ENCODE results near the gene OOEP. TPM values are rescaled to one million over a fixed set of nuclear protein-coding genes. Genes with fewer than 3 reads are reported as not detected.

Gene OOEP
- 0.17 TPM for total RNA-seq (2013)
- polyA plus RNA-seq (not detected), polyA minus RNA-seq (not detected in 2 replicates), total RNA-seq (0 to 0.46 (median 0.08) reads per million in 11 experiments)

DNA sequence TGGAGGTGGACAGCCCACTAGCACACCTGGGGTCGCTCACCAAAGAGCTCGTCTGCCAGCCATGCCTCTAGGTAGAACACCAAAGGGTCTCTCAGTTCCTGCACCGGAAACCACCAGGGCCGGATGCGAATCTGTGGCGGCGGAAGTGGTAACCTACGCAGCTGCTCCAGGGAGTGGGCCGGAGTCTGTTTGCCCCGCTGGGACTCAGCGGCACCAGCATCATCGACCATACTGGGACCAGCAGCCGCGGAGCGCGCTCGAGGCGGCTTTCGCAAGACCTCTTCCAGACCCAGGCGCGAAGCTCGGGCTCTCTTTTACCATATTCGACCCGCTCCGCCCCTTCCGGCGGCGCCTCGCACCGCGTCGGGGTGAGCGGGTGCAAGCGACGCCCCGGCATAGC, at the start of gene OOEP:
TSS of gene OOEP (minus strand) at position 335 of the 400 bp plus-strand sequence. CDS start at position 230, 105 bp downstream.
- WGBS (ENCODE audit: insufficient coverage): 97% methylated on average over 34 of the region's 36 CpGs
- H3K27ac Mint-ChIP-seq: no peak within 1 kb of the TSS
- no peaks in the 10 kb centered on the region for H4K20me1 ChIP-seq (ENCODE audit: insufficient read depth, low read length)
- no peak within 1 kb of the TSS for H3K9ac ChIP-seq (ENCODE audit: insufficient read depth, low read length, poor library complexity, severe bottlenecking)
- H3K4me3 Mint-ChIP-seq: no peak within 1 kb of the TSS
- TF ChIP-seq, protein P1, sequence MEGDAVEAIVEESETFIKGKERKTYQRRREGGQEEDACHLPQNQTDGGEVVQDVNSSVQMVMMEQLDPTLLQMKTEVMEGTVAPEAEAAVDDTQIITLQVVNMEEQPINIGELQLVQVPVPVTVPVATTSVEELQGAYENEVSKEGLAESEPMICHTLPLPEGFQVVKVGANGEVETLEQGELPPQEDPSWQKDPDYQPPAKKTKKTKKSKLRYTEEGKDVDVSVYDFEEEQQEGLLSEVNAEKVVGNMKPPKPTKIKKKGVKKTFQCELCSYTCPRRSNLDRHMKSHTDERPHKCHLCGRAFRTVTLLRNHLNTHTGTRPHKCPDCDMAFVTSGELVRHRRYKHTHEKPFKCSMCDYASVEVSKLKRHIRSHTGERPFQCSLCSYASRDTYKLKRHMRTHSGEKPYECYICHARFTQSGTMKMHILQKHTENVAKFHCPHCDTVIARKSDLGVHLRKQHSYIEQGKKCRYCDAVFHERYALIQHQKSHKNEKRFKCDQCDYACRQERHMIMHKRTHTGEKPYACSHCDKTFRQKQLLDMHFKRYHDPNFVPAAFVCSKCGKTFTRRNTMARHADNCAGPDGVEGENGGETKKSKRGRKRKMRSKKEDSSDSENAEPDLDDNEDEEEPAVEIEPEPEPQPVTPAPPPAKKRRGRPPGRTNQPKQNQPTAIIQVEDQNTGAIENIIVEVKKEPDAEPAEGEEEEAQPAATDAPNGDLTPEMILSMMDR (IDR thresholded peaks at IDR 0.05): no peak
- intact Hi-C loops (cut with micrococcal nuclease): no loop called here
- no peak within 1 kb of the TSS for H3K4me3 ChIP-seq (replicated peaks in 1 of 3; ENCODE audit: low read depth in 2 of 3, low read length in 3 of 3)
- H3K36me3 ChIP-seq (replicated peaks in 1 of 2; ENCODE audit: control insufficient read depth in 1 of 2, insufficient read depth in 2 of 2, low read length in 2 of 2): no peaks in the 10 kb centered on the region
- peaks cover 4 to 28% (median 24%) of the 10 kb centered on the region in 7 donors for H3K9me3 Mint-ChIP-seq
- H3K79me2 ChIP-seq (ENCODE audit: insufficient read depth, low read length): no peaks in the 10 kb centered on the region
- no peak within 1 kb of the TSS for H3K27ac ChIP-seq (ENCODE audit: low read depth in 1 of 2, low read length in 2 of 2)
- H3K36me3 Mint-ChIP-seq: no peaks in the 10 kb centered on the region
- H3K27me3 ChIP-seq (ENCODE audit: control insufficient read depth in 2 of 2, insufficient read depth in 2 of 2, low read length in 2 of 2): no peaks in the 10 kb centered on the region
- H3K4me2 ChIP-seq (replicated peaks; ENCODE audit: extremely low read depth, low read length, poor library complexity, severe bottlenecking): no peak within 1 kb of the TSS
- no peaks in the 10 kb centered on the region for H3K4me1 ChIP-seq (ENCODE audit: control insufficient read depth in 1 of 2, insufficient read depth in 2 of 2, low read length in 2 of 2)
- no peaks in the 10 kb centered on the region for H3K4me1 Mint-ChIP-seq
- H3K9me3 ChIP-seq (replicated peaks in 1 of 2; ENCODE audit: control insufficient read depth in 1 of 2, insufficient read depth in 1 of 2, low read length in 2 of 2): peaks cover 9 to 29% of the 10 kb centered on the region in 2 donors
- H3K27me3 Mint-ChIP-seq (ENCODE audit: low read depth in 3 of 3): peaks cover 3 to 7% (median 3%) of the 10 kb centered on the region in 3 donors
- DNase-seq: no peak
- no peak within 1 kb of the TSS for H2AFZ ChIP-seq (ENCODE audit: insufficient read depth, low read depth, low read length, poor library complexity, severe bottlenecking)

DNA sequence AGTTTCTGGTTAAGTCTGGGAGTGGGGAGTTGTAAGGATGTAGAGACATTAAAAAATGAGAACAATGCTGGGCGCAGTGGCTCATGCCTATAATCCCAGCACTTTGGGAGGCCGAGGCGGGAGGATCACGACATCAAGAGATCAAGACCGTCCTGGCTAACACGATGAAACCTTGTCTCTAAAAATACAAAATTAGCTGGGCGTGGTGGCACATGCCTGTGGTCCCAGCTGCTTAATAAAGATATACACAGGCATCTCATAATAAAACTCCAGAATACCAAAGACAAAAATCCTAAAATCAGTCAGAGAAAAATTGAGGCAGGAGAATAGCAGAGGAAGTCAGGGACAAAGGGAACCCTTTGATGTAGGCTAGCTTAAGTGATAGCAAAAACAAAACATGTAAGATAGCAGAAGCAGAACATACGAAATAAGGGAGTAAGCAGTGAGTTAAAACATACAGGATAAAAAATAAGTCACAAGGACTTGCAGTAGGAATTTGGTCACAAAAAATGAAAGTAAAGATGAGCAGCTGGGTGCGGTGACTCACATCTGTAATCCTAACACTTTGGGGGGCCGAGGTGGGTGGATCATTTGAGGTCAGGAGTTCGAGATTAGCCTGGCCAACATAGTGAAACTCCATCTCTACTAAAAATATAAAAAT, 48.5 kb upstream of the OOEP start:
- 98% methylated on average over 6 of the region's 11 CpGs for WGBS (ENCODE audit: insufficient coverage)
- H3K4me3 Mint-ChIP-seq: no peak overlapping the region

More for the DNA sequence above, 48.5 kb upstream of the OOEP start:
- H3K4me1 ChIP-seq (ENCODE audit: control insufficient read depth in 1 of 2, insufficient read depth in 2 of 2, low read length in 2 of 2): peaks cover 12 to 19% of the 10 kb centered on the region in 2 donors
- no peaks in the 10 kb centered on the region for H3K27me3 ChIP-seq (ENCODE audit: control insufficient read depth in 2 of 2, insufficient read depth in 2 of 2, low read length in 2 of 2)
- TF ChIP-seq, protein P1 (IDR thresholded peaks at IDR 0.05): no peak
- H3K9ac ChIP-seq (ENCODE audit: insufficient read depth, low read length, poor library complexity, severe bottlenecking): no peak overlapping the region
- no peak for DNase-seq
- intact Hi-C loops (cut with micrococcal nuclease): no loop called here
- no peak overlapping the region for H3K4me3 ChIP-seq (replicated peaks in 1 of 3; ENCODE audit: low read depth in 2 of 3, low read length in 3 of 3)
- peaks cover 34 to 90% of the 10 kb centered on the region in 2 donors for H3K36me3 ChIP-seq (replicated peaks in 1 of 2; ENCODE audit: control insufficient read depth in 1 of 2, insufficient read depth in 2 of 2, low read length in 2 of 2)
- H4K20me1 ChIP-seq (ENCODE audit: insufficient read depth, low read length): peaks cover 20% of the 10 kb centered on the region
- Mint-ChIP-seq H3K27me3 (ENCODE audit: low read depth in 3 of 3) (no peaks in the 10 kb centered on the region), H3K27ac (peak overlapping the region in 3 of 7 donors; percentile 38 to 80 (median 48)), H3K4me1 (peaks cover 14% of the 10 kb centered on the region), H3K9me3 (peaks cover 0 to under 1% (median 0%) of the 10 kb centered on the region in 7 donors), H3K36me3 (peaks cover 70 to 71% of the 10 kb centered on the region in 2 donors)
- H3K27ac ChIP-seq (ENCODE audit: low read depth in 1 of 2, low read length in 2 of 2): no peak overlapping the region
- H3K4me2 ChIP-seq (replicated peaks; ENCODE audit: extremely low read depth, low read length, poor library complexity, severe bottlenecking): no peak overlapping the region
- no peaks in the 10 kb centered on the region for H3K9me3 ChIP-seq (replicated peaks in 1 of 2; ENCODE audit: control insufficient read depth in 1 of 2, insufficient read depth in 1 of 2, low read length in 2 of 2)
- no peak overlapping the region for H2AFZ ChIP-seq (ENCODE audit: insufficient read depth, low read depth, low read length, poor library complexity, severe bottlenecking)
- peaks cover 6% of the 10 kb centered on the region for H3K79me2 ChIP-seq (ENCODE audit: insufficient read depth, low read length)

Data from CD14-positive monocyte (primary cell).